Right atrium auricular region (tissue), 2 donors: ENCODE data around the gene RSF1. TPM values are rescaled to one million over a fixed set of nuclear protein-coding genes. Genes with fewer than 3 reads are reported as not detected.

Experiments
- DNase-seq: peaks from one replicate; pipeline ENCODE4 v3.0.0-alpha.2; 2019; ENCODE audit warnings: low spot score
- H3K27ac ChIP-seq, 2 donors: fragments of 200-600 bp; sonication (generic); 1 replicate in 1 of 2; 2 replicates in 1 of 2; pipeline ENCODE4 v1.5.1; 2016 to 2019
- H3K27me3 ChIP-seq, 2 donors: fragments of 200-600 bp; sonication (generic); one replicate each; pipeline versions ENCODE4 v1.5.1 to v1.6.0; 2017 to 2019
- H3K36me3 ChIP-seq: fragments of 200-600 bp; sonication (generic); one replicate; pipeline ENCODE4 v1.5.1; 2016
- H3K4me1 ChIP-seq, 2 donors: fragments of 200-600 bp; sonication (generic); one replicate each; pipeline versions ENCODE4 v1.5.1 to v1.6.0; 2017 to 2019
- H3K4me3 ChIP-seq, 2 donors: fragments of 200-600 bp; sonication (generic); 1 replicate in 1 of 2; 2 replicates in 1 of 2; pipeline ENCODE4 v1.5.1; 2017 to 2019; ENCODE audit warnings: mild to moderate bottlenecking in 1 of 2, moderate library complexity in 1 of 2
- H3K9me3 ChIP-seq, 2 donors: fragments of 200-600 bp; sonication (generic); one replicate each; pipeline ENCODE4 v1.5.1; 2019
- total RNA-seq, 2 donors: library from RNA; depleted of rRNA; stranded (reverse); fragments of >200 nt; gene quantifications; one replicate each; pipeline ENCODE4 v1.1.0, GENCODE V29; 2016
- TF ChIP-seq, protein P1 (sequence below), 2 donors: fragments of 200-600 bp; sonication (generic); IDR thresholded peaks; one replicate each; pipeline ENCODE4 v1.5.1; 2019; ENCODE audit warnings: antibody characterized with exemption in 2 of 2

The RSF1 gene
- total RNA-seq, 2 donors from 2014 or later, result 37.8 to 49.9 TPM

DNA sequence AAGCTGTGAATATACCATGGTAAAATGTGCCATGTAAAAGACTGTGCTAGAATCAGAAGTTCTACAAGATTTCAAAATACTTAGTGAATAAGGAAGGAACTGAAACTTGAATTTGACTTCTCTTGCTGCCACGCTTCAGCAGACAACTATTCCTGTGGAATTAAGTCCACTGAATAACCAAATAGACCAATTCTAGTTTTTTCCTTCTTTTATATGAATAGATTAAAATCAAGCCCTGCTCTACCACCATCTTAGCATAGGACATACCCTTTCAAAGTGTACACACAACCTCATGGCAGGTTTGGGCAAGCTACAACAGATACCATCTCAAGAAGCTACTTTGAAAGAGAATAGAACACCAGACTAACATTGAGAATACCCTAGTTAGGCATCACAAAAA lies 159.6 kb downstream of the RSF1 start:
- H3K4me1 ChIP-seq, result no peaks in the 10 kb centered on the region
- TF ChIP-seq, protein P1, sequence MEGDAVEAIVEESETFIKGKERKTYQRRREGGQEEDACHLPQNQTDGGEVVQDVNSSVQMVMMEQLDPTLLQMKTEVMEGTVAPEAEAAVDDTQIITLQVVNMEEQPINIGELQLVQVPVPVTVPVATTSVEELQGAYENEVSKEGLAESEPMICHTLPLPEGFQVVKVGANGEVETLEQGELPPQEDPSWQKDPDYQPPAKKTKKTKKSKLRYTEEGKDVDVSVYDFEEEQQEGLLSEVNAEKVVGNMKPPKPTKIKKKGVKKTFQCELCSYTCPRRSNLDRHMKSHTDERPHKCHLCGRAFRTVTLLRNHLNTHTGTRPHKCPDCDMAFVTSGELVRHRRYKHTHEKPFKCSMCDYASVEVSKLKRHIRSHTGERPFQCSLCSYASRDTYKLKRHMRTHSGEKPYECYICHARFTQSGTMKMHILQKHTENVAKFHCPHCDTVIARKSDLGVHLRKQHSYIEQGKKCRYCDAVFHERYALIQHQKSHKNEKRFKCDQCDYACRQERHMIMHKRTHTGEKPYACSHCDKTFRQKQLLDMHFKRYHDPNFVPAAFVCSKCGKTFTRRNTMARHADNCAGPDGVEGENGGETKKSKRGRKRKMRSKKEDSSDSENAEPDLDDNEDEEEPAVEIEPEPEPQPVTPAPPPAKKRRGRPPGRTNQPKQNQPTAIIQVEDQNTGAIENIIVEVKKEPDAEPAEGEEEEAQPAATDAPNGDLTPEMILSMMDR (IDR thresholded peaks at IDR 0.05), result no peak
- DNase-seq, result no peak
- no peaks in the 10 kb centered on the region for H3K9me3 ChIP-seq
- H3K27me3 ChIP-seq, result no peaks in the 10 kb centered on the region
- H3K4me3 ChIP-seq, result no peak overlapping the region
- no peaks in the 10 kb centered on the region for H3K36me3 ChIP-seq
- no peak overlapping the region for H3K27ac ChIP-seq

DNA sequence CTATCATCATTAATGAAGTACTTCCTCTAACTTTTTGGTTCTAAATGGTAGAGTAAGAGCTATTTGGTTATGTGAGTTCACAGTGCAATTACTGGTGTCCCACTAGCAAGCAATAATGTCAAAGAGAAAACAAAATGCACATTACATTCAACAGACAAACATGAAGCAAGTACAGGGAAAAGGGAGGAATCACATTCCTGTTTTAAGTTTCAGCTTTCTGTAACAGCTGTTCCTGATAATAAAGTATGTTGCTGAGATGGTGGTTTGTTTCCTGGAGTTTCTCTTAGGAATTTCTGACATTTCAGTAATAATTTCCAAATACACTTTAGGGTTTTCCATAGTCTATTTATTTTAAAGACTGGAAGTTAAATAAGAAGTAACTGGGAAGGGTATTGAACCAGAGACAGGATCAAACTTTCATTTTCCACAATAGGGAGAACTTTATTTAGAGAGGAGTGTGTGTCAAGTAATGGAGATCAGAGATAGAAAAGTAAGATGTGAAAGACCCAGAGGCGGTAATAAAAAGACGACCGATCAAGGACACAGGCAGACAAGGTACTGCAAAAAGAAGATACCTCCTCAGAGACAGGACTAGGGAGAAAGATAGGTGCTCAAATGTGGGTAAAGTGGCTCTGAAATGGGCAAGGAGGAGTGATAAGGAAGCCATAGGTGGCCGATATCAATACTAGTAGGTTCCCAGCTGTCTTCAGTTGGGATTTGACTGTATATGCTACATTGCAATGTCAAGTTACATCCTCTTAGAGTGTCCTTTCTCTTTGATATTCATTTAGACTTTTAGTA lies 162.1 kb downstream of the RSF1 start:
- no peaks in the 10 kb centered on the region for H3K27me3 ChIP-seq
- no peak overlapping the region for H3K4me3 ChIP-seq
- no peaks in the 10 kb centered on the region for H3K9me3 ChIP-seq
- no peak for DNase-seq
- H3K36me3 ChIP-seq, result no peaks in the 10 kb centered on the region
- TF ChIP-seq, protein P1 (IDR thresholded peaks at IDR 0.05), result no peak
- H3K27ac ChIP-seq, result no peak overlapping the region
- no peaks in the 10 kb centered on the region for H3K4me1 ChIP-seq

DNA sequence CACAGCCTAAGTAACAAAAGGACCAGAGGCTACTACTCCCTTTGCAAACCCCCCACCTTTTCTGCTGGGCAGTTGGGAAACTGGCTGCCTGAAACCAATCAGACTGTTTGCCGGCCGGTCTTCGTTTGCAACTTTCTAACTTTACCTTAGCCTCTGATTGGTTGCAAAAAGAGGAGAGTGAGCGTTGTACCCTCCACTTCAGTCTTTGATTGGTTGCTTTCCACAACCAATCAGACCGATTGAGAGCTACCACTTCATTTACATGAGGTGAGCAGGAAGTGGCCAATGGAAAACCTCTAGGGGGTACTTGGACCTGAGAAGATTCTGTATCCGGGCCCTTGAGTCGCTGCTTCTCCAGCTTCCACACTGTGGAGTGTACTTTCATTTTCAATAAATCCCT lies 164.2 kb downstream of the RSF1 start:
- Histone ChIP-seq H3K36me3 (no peaks in the 10 kb centered on the region), H3K4me3 (no peak overlapping the region), H3K4me1 (no peaks in the 10 kb centered on the region), H3K27ac (no peak overlapping the region), H3K27me3 (no peaks in the 10 kb centered on the region), H3K9me3 (no peaks in the 10 kb centered on the region)
- no peak for DNase-seq
- TF ChIP-seq, protein P1 (IDR thresholded peaks at IDR 0.05), result no peak

DNA sequence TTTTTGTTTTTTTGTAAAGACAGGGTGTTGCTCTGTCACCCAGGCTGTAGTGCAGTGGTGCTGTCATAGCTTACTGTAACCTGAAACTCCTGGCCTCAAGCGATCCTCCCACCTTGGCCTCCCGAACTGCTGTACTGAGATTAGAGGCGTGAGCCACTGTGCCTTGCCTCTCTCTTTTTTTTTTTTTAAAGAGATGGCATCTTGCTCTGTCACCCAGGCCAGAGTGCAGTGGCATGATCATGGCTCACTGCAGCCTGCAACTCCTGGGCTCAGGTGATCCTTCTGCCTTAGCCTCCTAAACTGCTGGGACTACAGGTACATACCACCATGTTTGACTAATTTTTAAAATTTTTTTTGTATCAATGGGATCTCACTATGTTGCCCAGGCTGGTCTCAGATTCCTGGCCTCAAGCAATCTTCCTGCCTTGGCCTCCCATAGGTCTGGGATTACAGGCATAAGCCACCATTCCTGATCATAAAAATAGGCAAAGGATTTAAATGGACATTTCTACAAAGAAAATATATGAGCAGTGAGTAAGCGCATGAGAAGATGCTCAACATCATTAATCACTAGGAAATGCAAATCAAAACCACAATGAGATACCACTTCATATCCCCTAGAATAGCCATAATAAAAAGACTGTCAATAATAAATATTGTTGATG lies 165.6 kb downstream of the RSF1 start:
- no peaks in the 10 kb centered on the region for H3K36me3 ChIP-seq
- H3K9me3 ChIP-seq, result no peaks in the 10 kb centered on the region
- no peak overlapping the region for H3K27ac ChIP-seq
- no peak for DNase-seq
- TF ChIP-seq, protein P1 (IDR thresholded peaks at IDR 0.05), result no peak
- no peaks in the 10 kb centered on the region for H3K4me1 ChIP-seq
- H3K4me3 ChIP-seq, result no peak overlapping the region
- H3K27me3 ChIP-seq, result no peaks in the 10 kb centered on the region

DNA sequence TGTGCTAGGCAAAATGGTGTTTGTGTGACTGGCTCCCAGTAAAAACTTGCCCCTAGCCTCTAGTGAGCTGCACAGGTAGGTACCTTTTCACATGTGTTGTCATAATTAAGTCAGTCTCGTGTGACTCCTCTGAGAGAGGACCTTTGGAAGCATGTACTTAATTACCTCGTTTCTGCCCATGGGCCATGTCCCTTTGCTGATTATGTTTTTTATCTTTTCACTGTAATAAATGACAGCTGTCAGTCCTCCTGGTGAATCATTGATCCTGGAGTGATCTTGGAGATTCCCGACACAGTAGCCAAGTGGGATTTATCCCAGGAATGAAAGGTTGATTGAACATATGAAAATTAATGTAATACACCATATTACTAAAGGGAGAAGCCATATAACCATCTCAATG lies 170.4 kb downstream of the RSF1 start:
- no peak for DNase-seq
- Histone ChIP-seq H3K36me3 (no peaks in the 10 kb centered on the region), H3K27me3 (no peaks in the 10 kb centered on the region), H3K4me1 (no peaks in the 10 kb centered on the region), H3K4me3 (no peak overlapping the region), H3K9me3 (no peaks in the 10 kb centered on the region), H3K27ac (no peak overlapping the region)
- TF ChIP-seq, protein P1 (IDR thresholded peaks at IDR 0.05), result no peak
